Tibial nerve (tissue), 4 donors: ENCODE results near the gene RNF26. TPM values are rescaled to one million over a fixed set of nuclear protein-coding genes. Genes with fewer than 3 reads are reported as not detected.

ENCODE experiments used
- DNase-seq, 2 donors: peaks; one replicate each; pipeline ENCODE4 v3.0.0-alpha.2; 2019; ENCODE audit warnings: low spot score in 2 of 2
- H3K27ac ChIP-seq, 4 donors: fragments of 200-600 bp; sonication (generic) in 3 of 4; one replicate each; pipeline ENCODE4 v1.5.1; 2017 to 2019; ENCODE audit warnings: mild to moderate bottlenecking in 1 of 4
- H3K27me3 ChIP-seq, 2 donors: fragments of 200-600 bp; sonication (generic) in 1 of 2; one replicate each; pipeline versions ENCODE4 v1.5.1 to v1.6.0; 2017 to 2019
- H3K36me3 ChIP-seq, 3 donors: fragments of 200-600 bp; sonication (generic); one replicate each; pipeline ENCODE4 v1.5.1; 2018 to 2019
- H3K4me1 ChIP-seq, 4 donors: fragments of 200-600 bp; sonication (generic) in 3 of 4; one replicate each; pipeline ENCODE4 v1.5.1; 2017 to 2019
- H3K4me3 ChIP-seq, 4 donors: fragments of 200-600 bp; sonication (generic) in 3 of 4; one replicate each; pipeline ENCODE4 v1.5.1; 2017 to 2019; ENCODE audit warnings: mild to moderate bottlenecking in 1 of 4, moderate library complexity in 1 of 4
- H3K9me3 ChIP-seq, 4 donors: fragments of 200-600 bp; sonication (generic) in 3 of 4; one replicate each; pipeline ENCODE4 v1.5.1; 2017 to 2019
- EP300 ChIP-seq, 2 donors: sonication (generic); formaldehyde crosslinking; IDR thresholded peaks; one replicate each; pipeline ENCODE4 v1.6.1; 2017; ENCODE audit warnings: antibody characterized with exemption in 2 of 2, mild to moderate bottlenecking in 1 of 2
- POLR2A ChIP-seq, 2 donors: fragments of 450-650 bp; IDR thresholded peaks; one replicate each; pipeline ENCODE4 v1.6.1; 2017; ENCODE audit warnings: antibody characterized with exemption in 2 of 2, mild to moderate bottlenecking in 2 of 2, moderate library complexity in 2 of 2
- WGBS, 2 donors: methylation state at CpG; one replicate each; pipeline ENCODE4 v1.1.5; 2018; 5-methylcytosine and 5-hydroxymethylcytosine counted together
- total RNA-seq, 4 donors: library from RNA; depleted of rRNA; stranded (reverse); fragments of >200 nt; gene quantifications; one replicate each; pipeline ENCODE4 v1.1.0, GENCODE V29; 2016
- TF ChIP-seq, protein P1 (sequence below), 5 experiments: fragments of 200-600 bp in 3 of 5; fragments of 450-650 bp in 2 of 5; sonication (generic) in 3 of 5; IDR thresholded peaks; one replicate each; pipeline ENCODE4 v1.5.1; 2016 to 2019; ENCODE audit warnings: antibody characterized with exemption in 5 of 5, mild to moderate bottlenecking in 3 of 5, moderate library complexity in 2 of 5

RNF26 gene
- total RNA-seq, 4 donors from 2014 or later = 13.8 to 19.2 (median 15.9) TPM

DNA sequence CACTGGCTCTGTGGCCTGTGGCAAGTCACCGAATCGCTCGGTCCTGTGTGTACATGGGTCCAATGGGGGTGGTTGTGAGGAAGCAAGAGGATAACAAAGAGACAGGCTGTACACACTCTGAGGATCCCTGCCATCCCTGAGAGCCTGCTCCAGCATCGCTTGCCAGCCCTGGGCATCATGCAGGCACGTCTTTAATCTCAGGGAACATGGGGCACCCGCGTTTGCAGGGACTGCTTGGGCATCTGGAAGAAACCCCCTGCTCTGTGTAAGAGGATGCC lies 7.6 kb downstream of the RNF26 start:
- Histone ChIP-seq H3K4me1 (peaks cover 0 to 48% (median 31%) of the 10 kb centered on the region in 4 donors), H3K9me3 (no peaks in the 10 kb centered on the region), H3K4me3 (no peak overlapping the region), H3K27me3 (no peaks in the 10 kb centered on the region), H3K36me3 (peaks cover 0 to 8% (median 0%) of the 10 kb centered on the region in 3 donors), H3K27ac (peak overlapping the region in 1 of 4 donors; percentile 95)
- TF ChIP-seq POLR2A (IDR thresholded peaks at IDR 0.05) (no peak), EP300 (IDR thresholded peaks at IDR 0.05) (no peak)
- TF ChIP-seq, protein P1, sequence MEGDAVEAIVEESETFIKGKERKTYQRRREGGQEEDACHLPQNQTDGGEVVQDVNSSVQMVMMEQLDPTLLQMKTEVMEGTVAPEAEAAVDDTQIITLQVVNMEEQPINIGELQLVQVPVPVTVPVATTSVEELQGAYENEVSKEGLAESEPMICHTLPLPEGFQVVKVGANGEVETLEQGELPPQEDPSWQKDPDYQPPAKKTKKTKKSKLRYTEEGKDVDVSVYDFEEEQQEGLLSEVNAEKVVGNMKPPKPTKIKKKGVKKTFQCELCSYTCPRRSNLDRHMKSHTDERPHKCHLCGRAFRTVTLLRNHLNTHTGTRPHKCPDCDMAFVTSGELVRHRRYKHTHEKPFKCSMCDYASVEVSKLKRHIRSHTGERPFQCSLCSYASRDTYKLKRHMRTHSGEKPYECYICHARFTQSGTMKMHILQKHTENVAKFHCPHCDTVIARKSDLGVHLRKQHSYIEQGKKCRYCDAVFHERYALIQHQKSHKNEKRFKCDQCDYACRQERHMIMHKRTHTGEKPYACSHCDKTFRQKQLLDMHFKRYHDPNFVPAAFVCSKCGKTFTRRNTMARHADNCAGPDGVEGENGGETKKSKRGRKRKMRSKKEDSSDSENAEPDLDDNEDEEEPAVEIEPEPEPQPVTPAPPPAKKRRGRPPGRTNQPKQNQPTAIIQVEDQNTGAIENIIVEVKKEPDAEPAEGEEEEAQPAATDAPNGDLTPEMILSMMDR (IDR thresholded peaks at IDR 0.05) = no peak
- 66 to 69% methylated on average over 6 to 7 of the region's 7 CpGs for WGBS, 2 donors
- DNase-seq = no peak

DNA sequence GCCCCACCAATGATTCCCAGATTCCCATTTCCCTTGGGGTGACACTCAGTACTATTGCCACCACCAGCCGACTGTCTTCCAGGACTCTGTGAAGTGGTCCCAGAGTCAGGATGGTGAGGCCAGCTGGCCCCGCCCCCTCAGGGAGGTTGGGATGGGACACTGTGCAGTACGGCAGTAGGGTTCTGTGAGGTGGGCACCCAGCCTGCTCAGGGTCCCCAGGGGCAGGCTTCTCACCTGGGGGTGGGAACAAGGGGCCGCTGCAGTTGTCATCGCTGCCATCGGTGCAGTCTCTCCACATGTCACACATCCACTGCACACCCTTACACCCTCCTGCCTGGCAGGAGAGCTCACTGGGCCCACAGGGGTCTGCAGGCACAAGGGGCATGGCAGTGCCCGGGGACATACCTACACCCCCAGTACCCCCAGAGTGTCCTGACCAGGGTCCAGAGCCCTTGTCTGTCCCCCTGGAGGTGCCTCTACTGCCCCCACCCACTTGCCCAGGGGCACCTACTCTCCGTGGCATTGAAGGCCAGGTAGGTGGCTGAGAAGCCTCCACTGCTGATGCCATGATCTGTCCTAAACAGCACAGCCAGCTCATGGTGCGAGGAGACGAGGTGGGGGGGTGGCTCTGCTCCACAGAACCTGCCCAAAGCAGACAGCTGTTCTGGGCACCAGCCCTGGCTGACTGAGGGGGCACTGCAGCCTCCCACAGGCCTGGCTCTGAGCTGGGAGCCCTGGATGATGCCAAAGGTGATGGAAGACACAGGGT lies 8.2 kb downstream of the RNF26 start:
- Histone ChIP-seq H3K4me3 (no peak overlapping the region), H3K27me3 (no peaks in the 10 kb centered on the region), H3K9me3 (no peaks in the 10 kb centered on the region), H3K27ac (no peak overlapping the region), H3K4me1 (peaks cover 0 to 42% (median 31%) of the 10 kb centered on the region in 4 donors), H3K36me3 (peaks cover 0 to 2% (median 0%) of the 10 kb centered on the region in 3 donors)
- DNase-seq = no peak
- TF ChIP-seq EP300 (IDR thresholded peaks at IDR 0.05) (no peak), POLR2A (IDR thresholded peaks at IDR 0.05) (no peak)
- TF ChIP-seq, protein P1 (IDR thresholded peaks at IDR 0.05) = no peak
- WGBS, 2 donors = 79 to 83% methylated on average over 5 to 6 of the region's 10 CpGs

DNA sequence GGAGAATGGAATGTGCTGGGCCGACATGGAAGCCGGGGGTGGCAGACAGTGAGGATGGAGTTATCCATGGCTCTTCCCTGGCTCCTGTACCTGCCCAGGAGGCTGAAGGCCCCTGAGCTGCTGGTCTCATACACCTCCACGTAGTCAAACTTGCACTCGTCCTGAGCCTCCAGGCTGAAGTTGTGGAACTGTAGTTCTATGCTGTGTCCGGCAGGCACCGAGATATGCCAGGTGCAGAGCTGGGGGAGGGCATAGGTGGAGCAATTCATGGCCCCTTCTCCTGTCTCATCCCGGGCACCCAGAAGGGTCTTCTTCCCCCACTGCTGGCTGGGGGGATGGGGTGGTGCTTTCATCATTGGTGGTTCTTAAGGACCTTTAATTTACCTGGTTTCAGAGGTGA lies 9.4 kb downstream of the RNF26 start:
- no peaks in the 10 kb centered on the region for H3K27me3 ChIP-seq
- H3K36me3 ChIP-seq = no peaks in the 10 kb centered on the region
- no peaks in the 10 kb centered on the region for H3K9me3 ChIP-seq
- no peak overlapping the region for H3K27ac ChIP-seq
- TF ChIP-seq POLR2A (IDR thresholded peaks at IDR 0.05) = no peak
- TF ChIP-seq, protein P1 (IDR thresholded peaks at IDR 0.05) = no peak
- no peak for TF ChIP-seq EP300 (IDR thresholded peaks at IDR 0.05)
- no peak overlapping the region for H3K4me3 ChIP-seq
- WGBS, 2 donors = 85 to 89% methylated on average over 6 to 7 of the region's 7 CpGs
- no peak for DNase-seq
- peaks cover 0 to 31% (median 24%) of the 10 kb centered on the region in 4 donors for H3K4me1 ChIP-seq

DNA sequence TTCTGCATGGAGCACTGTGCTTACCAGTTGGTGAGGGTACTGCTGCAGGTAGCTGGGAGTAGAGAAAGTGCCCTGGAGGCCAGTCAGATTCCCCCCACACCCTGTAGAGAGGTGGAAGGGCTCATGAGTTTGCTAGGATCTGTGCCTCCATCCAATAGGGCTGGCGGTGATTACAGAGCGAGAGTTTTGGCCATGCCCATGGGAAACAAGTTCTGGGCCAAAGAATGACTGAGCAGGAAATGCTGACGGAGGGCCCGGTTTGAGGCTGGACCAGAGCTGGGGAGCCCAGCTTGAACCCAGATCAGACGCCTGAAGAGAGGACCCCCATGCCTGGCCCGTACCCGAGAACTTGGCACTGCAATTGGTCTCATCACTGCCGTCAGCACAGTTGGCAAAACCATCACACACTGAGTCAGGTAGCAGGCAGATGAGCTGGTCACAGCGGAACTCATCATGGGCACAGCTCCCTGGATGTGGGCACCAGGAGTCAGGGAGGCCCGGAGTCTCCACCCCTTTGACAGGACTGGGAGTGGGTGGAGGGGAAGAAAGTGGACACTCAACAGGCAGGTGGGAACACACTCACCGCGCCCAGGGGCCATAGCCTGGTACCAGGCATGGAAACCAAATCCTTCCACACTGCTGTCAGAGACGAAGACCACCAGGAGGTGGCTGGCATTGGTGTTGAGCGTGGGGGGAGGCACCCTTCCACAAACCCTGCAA lies 10.1 kb downstream of the RNF26 start:
- Histone ChIP-seq H3K27me3 (no peaks in the 10 kb centered on the region), H3K4me1 (peaks cover 0 to 23% (median 18%) of the 10 kb centered on the region in 4 donors), H3K36me3 (no peaks in the 10 kb centered on the region), H3K27ac (no peak overlapping the region), H3K4me3 (no peak overlapping the region), H3K9me3 (no peaks in the 10 kb centered on the region)
- TF ChIP-seq, protein P1 (IDR thresholded peaks at IDR 0.05) = no peak
- TF ChIP-seq EP300 (IDR thresholded peaks at IDR 0.05) = no peak
- TF ChIP-seq POLR2A (IDR thresholded peaks at IDR 0.05) = no peak
- 73 to 84% methylated on average over 14 of the region's 14 CpGs for WGBS, 2 donors
- no peak for DNase-seq

DNA sequence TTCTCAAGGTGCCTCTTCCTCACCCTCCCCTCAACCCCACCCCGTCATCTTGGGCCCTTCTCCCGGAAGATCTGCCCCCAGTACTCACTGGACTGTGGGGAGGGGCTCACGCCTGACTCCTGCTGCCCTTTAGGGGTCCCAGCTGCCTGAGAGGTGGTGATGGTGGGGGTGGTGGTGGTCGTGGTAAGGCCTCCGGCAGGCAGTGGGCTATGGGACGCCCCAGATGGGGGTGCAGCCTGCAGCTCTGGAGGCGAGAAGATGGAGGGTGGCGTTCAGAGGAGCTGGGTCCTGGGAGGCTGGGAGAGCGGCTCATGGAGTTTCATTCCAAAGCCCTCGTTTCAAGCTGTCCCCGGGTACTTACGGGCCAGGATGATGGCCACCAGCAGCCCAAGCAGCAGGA lies 11.4 kb downstream of the RNF26 start:
- TF ChIP-seq EP300 (IDR thresholded peaks at IDR 0.05) (no peak), POLR2A (IDR thresholded peaks at IDR 0.05) (no peak)
- TF ChIP-seq, protein P1 (IDR thresholded peaks at IDR 0.05) = no peak
- peaks cover 0 to 11% (median 8%) of the 10 kb centered on the region in 4 donors for H3K4me1 ChIP-seq
- no peaks in the 10 kb centered on the region for H3K9me3 ChIP-seq
- H3K27me3 ChIP-seq = no peaks in the 10 kb centered on the region
- no peak overlapping the region for H3K27ac ChIP-seq
- DNase-seq = no peak
- WGBS, 2 donors = 84 to 88% methylated on average over 12 of the region's 12 CpGs
- no peak overlapping the region for H3K4me3 ChIP-seq
- no peaks in the 10 kb centered on the region for H3K36me3 ChIP-seq
